NCI-H2227 (cell line): ENCODE results near the gene MAN1C1.
"Not testable (repeated sequence)": the region's sequence is repeated elsewhere in the genome, so short reads cannot be mapped to it uniquely, and the experiment has no call there.

ENCODE experiments used
- DNase-seq: peaks from one replicate; lab custom pipeline; 2025; ENCODE audit not compliant: unreplicated experiment; lab: John Stamatoyannopoulos, UW

MAN1C1 gene

GRCh38 chr1:25734991-25735390 is 118.4 kb downstream of the MAN1C1 start:
- not testable (repeated sequence) for DNase-seq

GRCh38 chr1:25735956-25736529 is 119.5 kb downstream of the MAN1C1 start:
- no peak for DNase-seq

- no peak for DNase-seq
Observed at GRCh38 chr1:25737130-25737529, 120.5 kb downstream of the MAN1C1 start.

GRCh38 chr1:25738499-25738898 is 121.9 kb downstream of the MAN1C1 start:
- DNase-seq, result no peak

GRCh38 chr1:25739341-25739740 is 122.8 kb downstream of the MAN1C1 start:
- DNase-seq, result no peak

- no peak for DNase-seq
Observed at GRCh38 chr1:25740071-25740470, 123.5 kb downstream of the MAN1C1 start.

GRCh38 chr1:25742316-25742715 is 125.7 kb downstream of the MAN1C1 start:
- no peak for DNase-seq

- DNase-seq, result no peak
Observed at GRCh38 chr1:25743164-25744139, 126.9 kb downstream of the MAN1C1 start.

GRCh38 chr1:25744140-25744581 is 127.6 kb downstream of the MAN1C1 start:
- no peak for DNase-seq

- no peak for DNase-seq
Observed at GRCh38 chr1:25744636-25745425, 128.2 kb downstream of the MAN1C1 start.

GRCh38 chr1:25746299-25747045 is 129.9 kb downstream of the MAN1C1 start:
- no peak for DNase-seq

- no peak for DNase-seq
Observed at GRCh38 chr1:25747046-25747719, 130.6 kb downstream of the MAN1C1 start.

GRCh38 chr1:25748531-25749205 is 132.1 kb downstream of the MAN1C1 start:
- DNase-seq, result no peak

- DNase-seq, result no peak
Observed at GRCh38 chr1:25750923-25751605, 134.5 kb downstream of the MAN1C1 start.

GRCh38 chr1:25754470-25755181 is 138.0 kb downstream of the MAN1C1 start:
- DNase-seq, result no peak

GRCh38 chr1:25755475-25756125 is 139.0 kb downstream of the MAN1C1 start:
- no peak for DNase-seq

GRCh38 chr1:25756215-25756614 is 139.6 kb downstream of the MAN1C1 start:
- DNase-seq, result no peak
